BJ (cell line): ENCODE measurements around the gene UBE2D1. TPM values are rescaled to one million over a fixed set of nuclear protein-coding genes. Genes with fewer than 3 reads are reported as not detected.

Experiments used
- CTCF ChIA-PET: fragments of 350-600 bp; formaldehyde crosslinking; extraction: SDS; loops from one replicate; lab custom pipeline; 2021; ENCODE audit warnings: antibody characterized with exemption, inconsistent platforms; lab: Yijun Ruan, JAX
- POLR2A ChIA-PET: fragments of 300-600 bp; sonication (Branson Sonifier 250); formaldehyde crosslinking; extraction: SDS; loops from one replicate; lab custom pipeline; 2021; ENCODE audit warnings: antibody characterized with exemption; lab: Charles Lee
- DNase-seq: peaks from one replicate; pipeline ENCODE4 v3.0.0-alpha.2; 2011; ENCODE audit warnings: low read depth
- H3K27me3 ChIP-seq: 2 replicates; pipeline ENCODE4 v1.6.0; 2011; ENCODE audit warnings: low read length; ENCODE audit not compliant: control insufficient read depth, insufficient read depth
- H3K36me3 ChIP-seq: 2 replicates; pipeline ENCODE4 v1.5.1; 2011; ENCODE audit warnings: low read length; ENCODE audit not compliant: control insufficient read depth, insufficient read depth
- H3K4me3 ChIP-seq: 2 replicates; pipeline ENCODE4 v1.5.1; 2011; ENCODE audit warnings: low read depth, mild to moderate bottlenecking, control low read depth, low read length
- polyA plus RNA-seq: library from polyadenylated mRNA; depleted of rRNA; stranded (reverse); fragments of >200 nt; gene quantifications from 2 replicates; pipeline ENCODE4 v1.2.3, GENCODE V29; 2011
- TF ChIP-seq, protein P1 (sequence below): IDR thresholded peaks from 2 replicates; pipeline ENCODE4 v1.5.1; 2011; ENCODE audit warnings: low read depth, mild to moderate bottlenecking, control low read depth, inconsistent platforms, low read length, moderate library complexity; ENCODE audit not compliant: insufficient read depth

Gene UBE2D1
- polyA plus RNA-seq, 1 experiment: 7.7 TPM

DNA sequence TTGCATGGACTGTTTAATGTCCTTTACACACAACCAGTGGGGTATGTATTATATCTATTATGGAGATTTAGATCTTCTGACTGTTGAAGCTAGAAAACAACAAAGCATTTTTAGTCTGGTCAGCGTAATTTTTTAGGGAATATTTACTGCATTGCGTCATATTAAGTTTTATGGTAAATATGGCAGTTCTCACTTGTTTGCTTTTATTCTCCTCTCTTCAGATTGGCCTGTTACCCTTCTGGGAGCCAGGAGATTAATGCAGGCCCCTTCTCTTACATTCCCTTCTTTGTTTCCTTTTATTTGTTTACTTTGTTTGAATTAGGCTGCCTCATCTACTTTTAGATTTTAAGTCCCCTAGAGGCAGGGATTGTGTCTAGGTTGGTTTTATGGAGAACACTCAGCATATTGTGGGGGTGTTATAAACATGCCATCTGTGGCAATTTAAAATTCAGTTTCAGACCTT is 13.8 kb downstream of the UBE2D1 start:
- no peak for DNase-seq
- ChIA-PET POLR2A (no interaction called here), CTCF (interaction anchor here (0.6 to 2.1 kb wide), 2 partner anchors 16 to 46 kb away, joined by 3 to 5 read pairs; no protein-coding TSS in a partner anchor)

DNA sequence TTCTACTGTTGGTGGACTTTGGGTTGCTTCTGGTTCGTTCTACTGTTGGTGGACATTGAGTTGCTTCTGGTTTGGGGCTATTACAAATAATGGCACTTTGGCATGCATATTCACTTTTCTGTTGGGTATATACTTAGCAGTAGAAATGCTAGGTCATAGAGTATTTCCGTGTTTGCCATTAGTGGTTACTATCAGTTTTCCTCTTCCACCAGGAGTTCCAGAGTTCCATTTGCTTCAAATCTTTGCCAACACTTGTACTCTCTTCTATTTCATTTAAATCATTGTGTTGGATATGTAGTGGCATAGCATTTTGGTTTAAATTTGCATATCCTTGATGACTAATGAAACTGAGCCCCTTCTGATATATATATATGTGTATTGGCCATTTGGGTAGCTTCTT is 15.2 kb downstream of the UBE2D1 start:
- no peaks in the 10 kb centered on the region for H3K36me3 ChIP-seq
- no peak overlapping the region for H3K4me3 ChIP-seq
- CTCF ChIA-PET: interaction anchor here (1.6 to 2.1 kb wide), 2 partner anchors 15 to 36 kb away, joined by 4 to 5 read pairs; no protein-coding TSS in a partner anchor
- POLR2A ChIA-PET: no interaction called here
- no peaks in the 10 kb centered on the region for H3K27me3 ChIP-seq
- no peak for DNase-seq
- TF ChIP-seq, protein P1, sequence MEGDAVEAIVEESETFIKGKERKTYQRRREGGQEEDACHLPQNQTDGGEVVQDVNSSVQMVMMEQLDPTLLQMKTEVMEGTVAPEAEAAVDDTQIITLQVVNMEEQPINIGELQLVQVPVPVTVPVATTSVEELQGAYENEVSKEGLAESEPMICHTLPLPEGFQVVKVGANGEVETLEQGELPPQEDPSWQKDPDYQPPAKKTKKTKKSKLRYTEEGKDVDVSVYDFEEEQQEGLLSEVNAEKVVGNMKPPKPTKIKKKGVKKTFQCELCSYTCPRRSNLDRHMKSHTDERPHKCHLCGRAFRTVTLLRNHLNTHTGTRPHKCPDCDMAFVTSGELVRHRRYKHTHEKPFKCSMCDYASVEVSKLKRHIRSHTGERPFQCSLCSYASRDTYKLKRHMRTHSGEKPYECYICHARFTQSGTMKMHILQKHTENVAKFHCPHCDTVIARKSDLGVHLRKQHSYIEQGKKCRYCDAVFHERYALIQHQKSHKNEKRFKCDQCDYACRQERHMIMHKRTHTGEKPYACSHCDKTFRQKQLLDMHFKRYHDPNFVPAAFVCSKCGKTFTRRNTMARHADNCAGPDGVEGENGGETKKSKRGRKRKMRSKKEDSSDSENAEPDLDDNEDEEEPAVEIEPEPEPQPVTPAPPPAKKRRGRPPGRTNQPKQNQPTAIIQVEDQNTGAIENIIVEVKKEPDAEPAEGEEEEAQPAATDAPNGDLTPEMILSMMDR: no peak

More for the DNA sequence above, 13.8 kb downstream of the UBE2D1 start:
- no peak overlapping the region for H3K4me3 ChIP-seq
- TF ChIP-seq, protein P1: no peak
- H3K36me3 ChIP-seq: no peaks in the 10 kb centered on the region
- H3K27me3 ChIP-seq: no peaks in the 10 kb centered on the region

DNA sequence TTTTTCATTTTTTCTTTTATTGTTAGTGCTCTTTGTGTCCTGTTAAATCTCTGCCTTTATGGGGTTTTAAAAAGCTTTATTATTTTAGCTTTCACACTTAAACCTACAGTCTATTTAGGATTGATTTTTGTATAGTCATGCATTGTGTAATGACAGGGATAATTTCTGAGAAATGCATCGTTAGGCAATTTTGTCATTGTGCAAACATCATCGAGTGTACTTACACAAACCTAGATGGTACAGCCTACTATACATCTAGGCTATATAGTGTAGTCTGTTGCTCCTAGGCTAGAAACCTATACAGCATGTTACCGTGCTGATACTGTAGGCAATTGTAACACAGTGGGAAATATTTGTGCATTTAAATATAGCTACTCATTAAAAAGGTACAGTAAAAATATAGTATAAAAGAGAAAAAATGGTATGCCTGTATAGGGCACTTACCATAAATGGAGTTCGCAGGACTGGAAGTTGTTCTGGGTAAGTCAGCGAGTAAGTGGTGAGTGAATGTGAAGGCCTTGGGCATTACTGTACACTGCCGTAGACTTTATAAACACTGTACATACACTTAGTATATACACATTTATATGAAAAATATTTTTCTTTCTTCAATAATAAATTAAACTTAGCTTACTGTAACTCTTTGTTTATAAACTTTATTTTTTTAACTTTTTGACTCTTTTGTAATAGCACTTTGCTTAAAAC is 16.0 kb downstream of the UBE2D1 start:
- DNase-seq: no peak
- H3K27me3 ChIP-seq: no peaks in the 10 kb centered on the region
- no peaks in the 10 kb centered on the region for H3K36me3 ChIP-seq
- CTCF ChIA-PET: interaction anchor here (0.9 to 2.1 kb wide), 4 partner anchors 14 to 51 kb away, joined by 3 to 5 read pairs (median 4); no protein-coding TSS in a partner anchor
- TF ChIP-seq, protein P1: no peak
- POLR2A ChIA-PET: no interaction called here
- H3K4me3 ChIP-seq: no peak overlapping the region

DNA sequence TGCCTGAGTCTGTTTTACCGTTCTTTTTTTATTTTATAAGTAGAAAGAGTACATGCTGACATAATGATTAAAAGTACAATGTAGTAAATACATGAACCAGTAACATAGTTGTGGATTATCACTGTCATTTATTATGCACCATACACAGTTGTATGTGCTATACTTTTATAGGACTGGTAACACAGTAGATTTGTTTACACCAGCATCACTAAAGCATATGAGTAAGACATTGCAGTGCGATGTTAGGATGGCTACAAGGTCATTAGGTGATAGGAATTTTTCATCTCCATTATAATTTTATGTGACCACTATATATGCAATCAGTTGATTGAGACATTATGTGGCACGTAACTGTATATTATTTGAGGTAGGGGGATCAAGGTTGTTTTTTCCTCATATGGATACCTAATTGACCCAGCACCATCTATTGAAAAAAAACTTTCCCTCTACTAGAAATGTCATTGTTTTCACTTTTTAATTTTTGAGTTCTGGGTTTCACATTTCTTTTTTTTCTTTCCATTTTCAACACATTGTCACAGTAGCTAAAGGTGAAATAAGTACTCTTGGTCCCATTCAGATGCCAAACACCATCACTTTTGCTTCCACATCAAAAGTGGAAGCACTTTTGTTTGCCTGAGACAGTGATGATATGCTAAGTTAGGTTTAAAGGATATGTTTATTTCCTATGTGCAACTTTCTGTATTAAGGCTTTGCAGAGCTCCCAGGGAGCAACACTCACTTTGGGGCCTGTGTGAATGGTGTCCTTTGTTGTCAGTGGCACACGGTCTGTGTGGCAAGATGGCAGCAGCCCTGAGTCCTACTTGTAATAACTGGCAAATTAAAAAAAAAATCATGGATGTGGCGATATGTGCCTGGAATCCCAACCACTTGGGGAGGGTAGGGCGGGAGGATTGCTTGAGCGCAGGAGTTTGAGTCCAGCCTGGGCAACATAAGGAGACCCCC is 17.1 kb downstream of the UBE2D1 start:
- Histone ChIP-seq H3K36me3 (no peaks in the 10 kb centered on the region), H3K4me3 (no peak overlapping the region), H3K27me3 (no peaks in the 10 kb centered on the region)
- no peak for DNase-seq
- ChIA-PET CTCF (interaction anchor here (0.9 to 1.6 kb wide), 4 partner anchors 17 to 52 kb away, joined by 3 to 4 read pairs (median 3); partner anchors contain the start of gene UBE2D1), POLR2A (no interaction called here)
- TF ChIP-seq, protein P1: no peak
